Left kidney (tissue), 2 donors: ENCODE results near the gene ATP12A. TPM values are rescaled to one million over a fixed set of nuclear protein-coding genes. Genes with fewer than 3 reads are reported as not detected.
A peak's percentile ranks its signal among the peaks of the same experiment; 100 is the strongest.
"Not testable (repeated sequence)": the region's sequence is repeated elsewhere in the genome, so short reads cannot be mapped to it uniquely, and the experiment has no call there.

Experiments used
- DNase-seq: peaks from one replicate; pipeline ENCODE4 v3.0.0-alpha.2; 2013
- polyA plus RNA-seq: library from polyadenylated mRNA; unstranded; fragments of 120-200 nt; gene quantifications from one replicate; pipeline ENCODE4 v1.2.1, GENCODE V29; 2013; ENCODE audit not compliant: insufficient read length

Gene ATP12A
- polyA plus RNA-seq, 1 donor = 16.9 TPM

DNA sequence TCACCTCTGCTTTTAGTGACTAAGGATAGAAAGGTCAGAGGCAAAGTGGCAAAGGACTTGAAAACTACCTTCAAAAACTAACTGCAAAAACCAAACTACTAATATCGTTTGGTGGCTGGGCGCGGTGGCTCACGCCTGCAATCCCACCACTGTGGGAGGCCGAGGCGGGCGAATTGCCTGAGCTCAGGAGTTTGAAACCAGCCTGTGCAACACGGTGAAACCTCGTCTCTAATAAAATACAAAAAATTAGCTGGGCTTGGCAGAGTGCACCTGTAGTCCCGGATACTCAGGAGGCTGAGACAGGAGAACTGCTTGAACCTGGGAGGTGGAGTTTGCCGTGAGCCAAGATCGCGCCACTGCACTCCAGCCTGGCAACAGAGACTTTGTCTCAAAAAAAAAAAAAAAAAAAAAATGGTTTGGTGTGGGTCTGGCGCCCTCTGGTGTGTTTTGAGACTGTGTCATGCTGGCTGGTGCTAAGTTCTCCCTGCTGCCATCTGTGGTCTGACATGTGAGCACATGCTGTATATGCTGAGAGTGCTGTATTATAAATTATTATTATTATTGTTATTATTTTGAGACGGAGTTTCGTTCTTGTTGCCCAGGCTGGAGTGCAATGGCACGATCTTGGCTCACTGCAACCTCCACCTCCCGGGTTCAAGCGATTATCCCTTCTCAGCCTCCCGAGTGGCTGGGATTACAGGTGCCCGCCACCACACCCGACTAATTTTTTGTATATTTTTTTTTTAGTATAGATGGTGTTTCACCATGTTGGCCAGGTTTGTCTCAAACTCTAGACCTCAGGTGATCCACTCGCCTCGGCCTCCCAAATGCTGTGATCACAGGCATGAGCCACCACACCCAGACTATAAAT, 47.8 kb downstream of the ATP12A start:
- peak; percentile 79 for DNase-seq

DNA sequence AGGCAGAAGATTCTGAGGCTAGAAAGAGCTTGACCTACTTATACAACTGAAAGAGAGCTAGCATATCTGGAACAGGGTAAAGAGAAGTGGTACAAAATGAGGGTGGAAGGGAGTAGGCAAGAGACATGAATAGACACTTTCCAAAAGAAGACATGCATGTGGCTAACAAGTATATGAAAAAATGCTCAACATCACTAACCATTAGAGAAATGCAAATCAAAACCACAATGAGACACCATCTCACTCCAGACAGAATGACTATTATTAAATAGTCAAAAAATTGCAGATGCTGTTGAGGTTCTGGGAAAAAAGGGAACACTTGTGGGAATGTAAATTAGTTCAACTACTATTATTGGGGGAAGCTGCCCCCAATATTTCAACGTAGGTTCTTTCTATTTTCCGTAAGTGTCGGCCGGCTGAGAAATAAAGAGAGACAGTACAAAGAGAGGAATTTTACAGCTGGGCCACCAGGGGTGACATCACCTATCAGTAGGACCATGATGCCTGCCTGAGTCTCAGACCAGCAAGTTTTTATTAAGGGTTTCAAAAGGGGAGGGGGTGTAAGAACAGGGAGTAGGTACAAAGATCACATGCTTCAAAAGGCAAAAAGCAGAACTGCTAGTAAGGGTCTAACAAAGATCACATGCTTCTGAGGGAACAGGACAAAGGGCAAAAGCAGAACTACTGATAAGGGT, 50.8 kb downstream of the ATP12A start:
- DNase-seq = not testable (repeated sequence)

DNA sequence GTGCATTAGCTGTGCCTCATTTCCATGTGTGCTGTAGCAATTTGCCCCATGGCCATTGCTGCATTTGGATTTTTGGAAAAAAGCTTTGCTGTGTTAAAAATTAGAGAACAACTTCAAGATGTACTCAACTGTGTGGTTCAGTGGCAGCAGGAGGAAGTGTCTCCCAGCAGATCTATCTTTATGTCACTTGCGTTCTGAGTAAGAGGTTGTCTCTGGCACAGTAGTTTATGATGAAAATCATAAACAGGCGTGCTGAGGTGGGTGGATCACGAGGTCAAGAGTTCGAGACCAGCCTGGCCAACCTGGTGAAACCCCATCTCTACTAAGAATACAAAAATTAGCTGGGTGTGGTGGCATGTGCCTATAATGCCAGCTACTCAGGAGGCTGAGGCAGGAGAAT, 54.7 kb downstream of the ATP12A start:
- DNase-seq = no peak

DNA sequence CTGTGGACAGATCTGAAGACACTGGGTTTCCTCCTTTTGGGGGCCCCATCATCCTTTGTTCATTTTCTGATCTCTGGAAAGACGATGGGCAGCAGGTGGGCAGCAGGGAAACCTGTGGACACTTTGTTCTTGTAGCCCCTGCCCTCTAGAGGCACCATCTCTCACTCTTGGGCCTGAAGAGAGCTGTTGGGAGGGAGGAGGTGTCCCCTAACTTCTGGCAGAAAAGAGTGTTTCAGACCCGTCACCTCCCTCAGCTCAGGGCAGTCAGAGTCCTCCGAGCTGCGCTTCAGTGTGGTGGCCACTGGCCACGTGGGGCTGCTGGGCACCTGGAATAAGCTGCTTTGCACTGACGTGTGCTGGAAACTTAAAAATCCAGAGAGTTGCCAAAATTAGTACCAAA, 56.8 kb downstream of the ATP12A start:
- no peak for DNase-seq

DNA sequence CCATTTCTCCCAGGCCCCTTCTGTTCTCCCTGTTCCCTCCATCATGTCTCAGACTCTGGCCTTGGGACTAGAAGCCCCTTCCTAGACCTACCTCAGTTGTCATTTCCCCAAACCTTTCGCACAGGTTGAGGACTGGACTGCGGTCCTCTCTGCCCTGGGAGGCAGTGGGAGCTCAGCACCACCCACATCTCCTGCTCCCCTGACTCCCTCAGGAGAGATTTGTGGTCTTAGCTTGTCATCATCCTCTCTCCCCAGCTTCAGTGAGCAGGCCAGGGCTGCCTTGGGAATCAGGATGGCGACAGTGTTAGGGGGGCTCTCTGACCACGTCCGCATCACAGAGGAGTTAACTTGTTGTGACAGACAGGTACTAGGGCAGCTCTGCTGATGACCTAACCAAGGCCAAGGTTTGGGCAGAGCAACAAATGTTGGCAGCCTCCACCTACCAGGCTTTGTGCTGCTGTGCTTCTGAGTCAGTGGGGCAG, 58.2 kb downstream of the ATP12A start:
- DNase-seq = no peak

DNA sequence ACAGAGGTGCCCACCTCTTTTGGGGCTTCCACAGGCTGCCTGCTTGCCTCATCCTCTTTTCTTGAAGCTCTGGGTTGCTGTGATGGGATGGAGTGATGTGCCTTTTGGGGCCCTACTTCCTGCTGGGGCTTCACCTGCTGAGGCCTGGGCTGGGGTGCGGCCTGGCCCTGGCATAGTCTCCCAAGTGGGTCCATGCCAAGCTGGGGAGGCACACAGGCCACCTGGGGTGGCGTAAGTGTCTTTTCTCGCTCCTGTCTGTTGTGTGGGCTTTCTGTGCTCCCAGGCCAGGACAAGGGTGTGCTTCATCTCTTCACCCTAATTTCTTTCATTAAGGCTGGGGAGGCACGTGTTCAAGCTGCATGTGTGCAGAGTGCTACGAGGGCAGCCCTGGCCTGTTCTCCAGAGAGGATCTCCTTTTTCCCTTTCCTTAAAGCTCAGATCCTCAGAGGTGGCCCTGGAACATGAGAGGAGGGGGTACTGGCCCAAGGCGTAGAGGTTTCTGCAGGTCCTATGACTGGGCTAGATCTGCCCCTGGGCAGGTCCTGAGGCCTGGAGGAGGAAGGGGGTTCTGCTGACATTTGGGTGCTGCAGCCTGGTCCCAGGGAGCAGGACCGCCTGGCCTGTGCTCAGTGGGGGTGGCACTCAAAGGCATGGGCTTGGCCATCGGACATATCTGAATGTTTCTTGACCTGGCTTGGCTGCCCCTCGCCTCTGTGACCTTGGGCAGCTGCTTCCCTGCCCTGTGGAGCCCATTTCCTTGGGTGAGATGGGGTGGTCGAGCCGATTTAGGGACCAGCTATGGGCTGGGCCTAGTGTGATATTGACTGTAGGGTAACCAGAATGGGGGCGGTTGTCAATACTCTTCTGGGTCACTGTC, 60.0 kb downstream of the ATP12A start:
- DNase-seq = no peak

DNA sequence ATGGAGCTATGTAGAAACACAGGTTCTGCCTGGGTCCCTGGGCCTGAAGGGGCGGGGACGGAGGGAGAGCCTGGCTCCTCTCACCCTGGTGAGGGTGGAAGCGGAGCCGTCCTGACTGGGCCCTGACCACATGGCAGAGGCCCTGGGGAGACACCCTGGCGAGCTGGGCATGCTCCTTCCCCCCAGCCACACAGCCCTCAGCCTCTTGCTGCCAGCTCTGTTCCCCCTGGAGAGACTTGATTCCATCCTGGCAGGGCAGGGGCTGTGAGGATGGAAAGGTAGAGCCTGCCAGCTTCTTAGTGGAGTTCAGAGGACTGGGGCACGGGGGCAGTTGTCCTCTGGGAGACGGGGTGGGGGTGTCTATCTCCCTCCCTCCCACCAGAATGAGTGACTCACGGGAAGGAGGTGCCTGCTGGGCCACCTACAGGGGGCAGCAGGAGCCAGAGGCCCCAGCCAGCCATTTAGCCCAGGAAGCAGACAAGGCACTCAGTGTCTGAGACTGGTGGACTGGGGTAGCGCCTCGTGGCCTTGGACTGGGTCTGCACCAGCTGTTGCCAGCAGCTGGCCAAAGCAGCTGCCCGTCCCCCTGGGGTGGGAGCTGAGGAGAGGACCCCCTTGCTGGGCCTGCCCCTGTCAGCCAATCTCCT, 60.9 kb downstream of the ATP12A start:
- no peak for DNase-seq

DNA sequence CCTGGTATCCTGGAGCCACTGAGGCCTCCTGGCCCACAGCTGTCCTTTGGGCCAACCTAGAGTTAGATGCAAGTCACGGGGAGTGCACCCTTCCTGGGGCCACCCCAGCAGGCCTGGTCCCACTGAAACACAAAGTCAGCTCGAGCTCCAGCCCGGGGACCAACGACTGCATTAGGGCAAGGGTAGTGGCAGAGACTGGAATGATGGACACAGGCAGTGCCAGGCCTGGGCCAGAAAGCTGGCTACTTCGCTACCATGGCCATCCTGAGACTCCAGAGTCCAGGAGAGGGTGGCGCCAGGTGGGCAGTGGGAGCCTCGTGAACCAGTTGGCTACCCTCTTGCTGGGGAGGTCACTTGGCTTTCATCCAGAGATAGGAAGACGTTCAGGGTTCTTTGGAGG, 61.6 kb downstream of the ATP12A start:
- DNase-seq = no peak

DNA sequence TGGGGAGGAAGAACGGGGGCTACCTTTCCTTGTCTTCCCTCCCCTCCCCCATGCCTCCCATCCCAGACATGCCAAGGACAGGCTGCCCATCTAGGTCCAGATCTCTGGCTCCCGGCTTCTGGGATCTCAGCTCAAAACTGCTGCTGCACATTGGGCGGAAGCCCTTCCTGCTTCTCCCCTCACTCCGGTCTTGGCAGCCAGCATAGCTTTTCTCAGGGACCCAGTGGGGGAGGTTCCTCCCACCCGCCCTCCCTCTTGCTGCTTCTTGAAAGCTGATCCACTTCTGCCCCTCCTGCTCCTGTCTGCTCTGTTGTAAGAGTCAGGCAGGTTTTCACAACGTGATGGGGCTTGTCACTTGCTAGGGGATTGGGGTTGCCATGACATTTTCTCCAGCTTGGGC, 62.1 kb downstream of the ATP12A start:
- peak; percentile 60 for DNase-seq

DNA sequence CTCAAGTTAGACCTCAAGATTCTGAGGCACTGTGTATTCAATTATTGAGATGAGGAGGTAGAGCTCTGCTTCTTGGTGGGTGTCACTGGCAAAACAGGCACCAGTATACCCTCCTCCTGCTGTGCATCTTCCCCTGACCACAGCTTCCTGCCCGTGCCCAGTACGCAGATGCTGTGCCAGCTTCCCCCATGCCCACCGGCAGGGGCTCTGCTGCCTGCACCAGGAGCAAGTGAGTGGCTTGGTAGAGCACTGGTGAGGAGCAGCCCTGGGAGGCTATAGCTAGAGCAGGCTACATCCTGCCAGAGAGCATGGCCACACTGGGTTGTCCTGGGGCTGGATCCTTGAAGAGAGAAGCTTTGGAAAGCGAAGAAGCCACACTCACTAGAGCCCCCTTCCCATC, 62.8 kb downstream of the ATP12A start:
- no peak for DNase-seq

DNA sequence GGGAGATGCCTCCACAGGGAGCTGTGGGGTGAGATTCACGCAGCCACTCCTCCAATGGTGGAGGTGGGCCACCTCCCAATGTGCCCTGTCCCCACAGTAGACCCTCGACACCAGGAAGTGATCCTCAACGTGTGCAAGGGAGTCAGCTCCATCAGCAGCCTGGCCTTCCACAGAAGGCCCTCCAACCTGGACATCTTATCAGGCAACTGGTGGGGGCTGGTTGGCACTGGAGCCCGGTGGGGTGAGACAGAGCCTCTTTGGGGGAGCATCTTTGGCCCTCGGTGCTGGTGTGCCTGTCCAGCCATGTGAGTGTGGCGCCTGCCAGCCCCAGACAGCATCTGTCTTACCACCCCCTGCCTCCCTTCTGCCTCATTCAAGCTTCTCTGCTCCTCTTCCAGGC, 64.0 kb downstream of the ATP12A start:
- no peak for DNase-seq

DNA sequence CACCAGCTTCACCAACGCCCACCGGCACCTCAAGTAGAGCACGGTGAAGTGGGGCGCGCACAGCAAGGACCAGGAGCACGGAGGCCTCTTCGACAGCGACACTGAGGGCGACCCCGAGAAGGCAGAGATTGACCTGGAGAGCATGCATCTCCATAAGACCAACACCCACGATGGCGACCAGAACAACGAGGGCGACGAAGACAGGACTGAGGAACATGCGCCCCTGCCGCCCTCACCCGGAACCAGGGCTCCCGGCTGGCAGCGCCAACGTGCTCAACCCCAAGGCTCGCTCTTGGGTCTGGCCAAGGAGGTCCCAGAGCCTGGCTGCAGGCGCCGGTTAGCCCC, 65.3 kb downstream of the ATP12A start:
- no peak for DNase-seq

DNA sequence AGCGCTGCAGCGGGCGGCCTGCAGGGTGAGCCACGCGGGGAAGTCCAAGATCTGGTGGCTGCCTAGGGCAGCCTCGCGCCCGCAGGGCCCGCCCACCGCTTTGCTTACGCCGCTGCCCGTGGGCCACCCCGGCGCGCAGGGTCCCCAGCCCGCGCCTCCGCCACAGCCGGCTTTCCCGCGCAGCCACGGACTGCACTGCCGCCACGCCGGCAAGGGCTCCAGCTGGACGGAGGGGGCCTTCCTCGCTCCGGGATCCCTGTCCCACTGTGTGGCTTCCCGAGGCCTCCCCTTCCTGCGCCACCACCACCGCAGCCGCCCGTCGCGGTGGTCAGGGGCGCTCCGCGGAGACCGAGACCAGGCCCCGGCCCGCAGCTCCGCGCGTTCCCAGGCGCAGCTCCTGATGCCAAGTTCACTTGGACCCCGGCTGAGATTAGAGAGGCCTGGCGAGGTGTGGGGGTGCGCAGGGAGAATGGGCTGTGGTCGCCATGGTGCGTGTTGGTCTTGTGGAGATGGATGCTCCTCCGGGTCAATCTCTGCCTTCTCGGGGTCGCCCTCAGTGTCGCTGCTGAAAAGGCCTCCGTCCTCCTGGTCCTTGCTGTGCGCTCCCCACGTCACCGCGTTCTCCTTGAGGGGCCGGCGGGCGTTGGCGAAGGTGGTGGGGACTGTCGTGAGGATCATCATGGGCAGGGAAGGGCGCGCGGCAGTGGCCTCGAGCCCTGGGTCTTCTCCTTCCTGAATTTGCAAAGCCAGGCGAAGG, 65.8 kb downstream of the ATP12A start:
- peak; percentile 7 for DNase-seq

DNA sequence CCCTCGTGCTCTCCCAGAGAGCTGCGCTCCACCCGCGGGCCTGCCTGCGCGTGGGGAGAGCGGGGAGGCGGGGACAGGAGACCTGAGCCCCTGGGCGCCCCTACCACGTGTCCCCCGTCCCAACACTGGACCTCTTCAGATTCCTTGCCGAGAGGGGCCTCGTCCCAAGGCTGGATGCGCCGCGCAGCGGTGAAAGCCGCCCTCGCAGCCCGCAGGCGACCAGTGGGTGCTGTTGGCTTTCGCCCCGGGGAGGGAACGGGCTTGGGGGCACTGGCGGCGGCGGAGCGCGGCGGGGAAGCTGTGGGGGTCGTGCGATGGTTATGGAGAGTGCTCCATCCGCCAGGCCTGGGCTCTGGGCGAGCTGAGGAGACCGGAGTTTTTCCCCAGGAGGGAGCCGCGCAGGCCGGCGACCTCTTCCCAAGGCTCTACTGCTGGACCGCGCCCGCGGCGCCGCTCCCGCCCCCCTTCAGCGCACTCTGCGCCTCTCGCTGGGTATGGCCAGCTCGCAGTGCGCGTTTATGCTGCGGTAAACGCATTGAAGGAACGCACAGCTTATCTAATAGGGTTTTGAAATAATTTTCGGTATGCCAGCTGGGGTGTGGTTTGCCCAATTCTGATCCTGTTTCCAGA, 66.5 kb downstream of the ATP12A start:
- DNase-seq = peak; percentile 25

DNA sequence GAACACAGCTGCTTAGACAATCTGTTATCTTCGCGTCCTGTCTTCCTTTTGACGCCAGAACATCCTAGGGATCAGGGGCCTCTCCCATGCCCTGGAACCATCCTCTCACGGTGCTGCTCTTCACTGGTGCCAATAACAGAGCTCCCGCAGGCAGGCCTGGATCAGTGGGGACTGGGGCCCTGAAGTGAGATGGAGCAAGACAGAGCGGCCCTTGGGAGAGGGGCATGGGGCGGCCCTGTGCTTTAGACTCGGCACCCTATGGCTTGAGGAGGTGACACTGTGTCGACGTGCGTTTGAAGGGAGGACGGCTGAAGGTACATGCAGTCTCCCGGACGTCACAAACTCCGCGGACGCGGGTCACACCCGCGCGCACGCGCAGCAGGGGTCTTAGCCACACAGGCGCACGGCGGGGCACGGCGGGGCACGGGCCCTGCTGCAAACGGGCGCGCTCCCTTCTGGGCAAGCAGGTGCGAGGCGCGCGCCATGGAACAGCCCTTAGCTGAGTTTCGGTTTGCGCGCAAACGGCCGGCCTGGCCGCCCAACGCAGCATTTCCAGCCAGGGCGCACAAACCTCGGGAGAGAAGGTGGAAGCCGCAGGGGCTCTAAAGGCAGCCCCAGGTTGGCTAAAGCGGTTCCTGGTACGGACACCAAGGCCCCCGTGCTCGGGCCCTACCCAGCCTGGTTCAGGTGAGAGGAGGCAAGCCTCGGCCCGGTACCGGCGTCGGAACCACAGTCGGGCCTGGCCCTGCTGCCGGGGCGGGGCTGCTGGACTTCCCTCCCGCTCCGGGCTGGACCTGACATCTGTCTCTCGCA, 67.2 kb downstream of the ATP12A start:
- peak; percentile 26 for DNase-seq

DNA sequence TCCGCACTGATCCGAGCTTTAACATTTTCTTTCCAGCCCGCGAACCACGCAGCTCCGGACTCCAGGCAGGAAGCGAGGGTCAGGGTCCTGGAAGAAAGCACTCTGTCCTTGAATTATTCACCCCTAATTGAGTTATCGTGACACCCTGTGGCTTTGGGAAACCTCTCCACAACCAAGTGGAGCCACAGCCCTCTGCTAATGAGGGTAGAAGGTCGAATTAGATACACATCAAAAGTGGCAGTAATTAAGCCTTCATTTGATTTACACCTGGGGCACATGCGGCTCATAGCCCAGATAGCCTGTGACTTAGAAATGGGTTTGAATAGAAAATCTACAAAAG, 67.8 kb downstream of the ATP12A start:
- DNase-seq = peak; percentile 3

DNA sequence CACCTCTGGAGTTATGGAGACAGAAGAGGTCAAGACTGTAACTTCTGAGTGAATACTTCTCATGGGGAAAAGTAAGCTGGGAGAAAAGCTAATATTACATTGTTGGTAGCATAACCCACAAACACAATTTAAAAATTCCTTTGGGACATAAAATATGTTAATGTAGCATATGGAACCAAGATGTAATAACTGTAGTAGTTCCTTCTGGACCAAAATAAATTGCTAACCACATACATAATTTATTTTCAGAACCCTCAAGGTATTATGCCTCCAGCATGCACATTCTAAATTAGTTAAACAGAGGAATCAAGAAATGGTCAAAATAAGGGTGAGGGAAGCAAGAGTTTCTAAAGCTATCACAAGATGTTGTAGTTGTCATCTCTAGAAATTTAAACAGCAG, 79.0 kb downstream of the ATP12A start:
- DNase-seq = no peak
